ENCODE results near the gene KLHDC10.
"Not testable (repeated sequence)": the region's sequence is repeated elsewhere in the genome, so short reads cannot be mapped to it uniquely, and the experiment has no call there.

Gene KLHDC10

GRCh38 chr7:130118294-130118693, 48.0 kb downstream of the KLHDC10 start:
- DNase-seq (ENCODE audit: low spot score), result no peak

- DNase-seq (ENCODE audit: low spot score), result no peak
Observed at GRCh38 chr7:130118801-130119200, 48.5 kb downstream of the KLHDC10 start.

GRCh38 chr7:130123501-130123900, 53.2 kb downstream of the KLHDC10 start:
- DNase-seq (ENCODE audit: low spot score), result no peak

GRCh38 chr7:130124711-130125110, 54.4 kb downstream of the KLHDC10 start:
- DNase-seq (ENCODE audit: low spot score), result no peak

GRCh38 chr7:130126840-130127239, 56.5 kb downstream of the KLHDC10 start:
- DNase-seq (ENCODE audit: low spot score), result not testable (repeated sequence)

GRCh38 chr7:130127404-130127803, 57.1 kb downstream of the KLHDC10 start:
- DNase-seq (ENCODE audit: low spot score), result no peak

GRCh38 chr7:130127821-130128317, 57.5 kb downstream of the KLHDC10 start:
- no peak for DNase-seq (ENCODE audit: low spot score)

- no peak for DNase-seq (ENCODE audit: low spot score)
Observed at GRCh38 chr7:130129011-130129411, 58.7 kb downstream of the KLHDC10 start.

GRCh38 chr7:130131191-130131834, 61.0 kb downstream of the KLHDC10 start:
- DNase-seq (ENCODE audit: low spot score), result no peak

- DNase-seq (ENCODE audit: low spot score), result no peak
Observed at GRCh38 chr7:130131964-130132875, 61.9 kb downstream of the KLHDC10 start.

GRCh38 chr7:130133029-130133782, 62.9 kb downstream of the KLHDC10 start:
- no peak for DNase-seq (ENCODE audit: low spot score)

GRCh38 chr7:130134106-130134636, 63.8 kb downstream of the KLHDC10 start:
- DNase-seq (ENCODE audit: low spot score), result no peak

- DNase-seq (ENCODE audit: low spot score), result no peak
Observed at GRCh38 chr7:130134726-130135125, 64.4 kb downstream of the KLHDC10 start.

GRCh38 chr7:130135208-130136205, 65.2 kb downstream of the KLHDC10 start:
- DNase-seq (ENCODE audit: low spot score), result no peak

GRCh38 chr7:130136579-130137167, 66.3 kb downstream of the KLHDC10 start:
- DNase-seq (ENCODE audit: low spot score), result no peak

GRCh38 chr7:130137207-130137606, 66.9 kb downstream of the KLHDC10 start:
- DNase-seq (ENCODE audit: low spot score), result no peak

- DNase-seq (ENCODE audit: low spot score), result no peak
Observed at GRCh38 chr7:130139193-130139960, 69.0 kb downstream of the KLHDC10 start.

GRCh38 chr7:130140551-130141160, 70.3 kb downstream of the KLHDC10 start:
- no peak for DNase-seq (ENCODE audit: low spot score)

GRCh38 chr7:130141161-130141883, 71.0 kb downstream of the KLHDC10 start:
- no peak for DNase-seq (ENCODE audit: low spot score)
